Stimulated activated effector memory CD8-positive, alpha-beta T cell treated with anti-CD3 and anti-CD28 coated beads, Interleukin-12 subunit alpha, Interleukin-12 subunit beta, amount 100 ng/mL, for 72 hours (primary cell): ENCODE data around the gene LRTM2.

Experiments
- ATAC-seq: fragments of 150-1000 bp; cut with Tn5 transposase; 2 replicates; pipeline ENCODE4 v1.10.0; 2021
- DNase-seq, 2 donors: peaks; one replicate each; pipeline ENCODE4 v3.0.0; 2021 to 2022; ENCODE audit warnings: low spot score in 2 of 2
- H3K27ac Mint-ChIP-seq: one replicate; pipeline ENCODE4 v1.8.0; 2022; ENCODE audit warnings: mild to moderate bottlenecking, mixed read lengths
- H3K36me3 Mint-ChIP-seq: one replicate; pipeline ENCODE4 v1.8.0; 2022; ENCODE audit warnings: mild to moderate bottlenecking, mixed read lengths
- H3K4me1 Mint-ChIP-seq: one replicate; pipeline ENCODE4 v1.8.0; 2022; ENCODE audit warnings: mixed read lengths
- H3K4me3 Mint-ChIP-seq: one replicate; pipeline ENCODE4 v1.8.0; 2022; ENCODE audit warnings: mild to moderate bottlenecking, mixed read lengths
- H3K9me3 Mint-ChIP-seq: one replicate; pipeline ENCODE4 v1.8.0; 2022; ENCODE audit warnings: mixed read lengths

Gene LRTM2

GRCh38 chr12:1839956-1840951 lies 19.9 kb downstream of the LRTM2 start:
- Mint-ChIP-seq H3K27ac (no peak overlapping the region), H3K4me1 (peaks cover 10% of the 10 kb centered on the region)
- no peak for ATAC-seq

GRCh38 chr12:1840981-1841425 lies 20.6 kb downstream of the LRTM2 start:
- DNase-seq (no peak), ATAC-seq (no peak)
- Mint-ChIP-seq H3K36me3 (no peaks in the 10 kb centered on the region), H3K9me3 (no peaks in the 10 kb centered on the region), H3K27ac (no peak overlapping the region), H3K4me1 (peaks cover 10% of the 10 kb centered on the region), H3K4me3 (no peak overlapping the region)

More at GRCh38 chr12:1839956-1840951, 19.9 kb downstream of the LRTM2 start:
- no peak for DNase-seq
- Mint-ChIP-seq H3K9me3 (no peaks in the 10 kb centered on the region), H3K36me3 (no peaks in the 10 kb centered on the region), H3K4me3 (no peak overlapping the region)

- no peak for ATAC-seq
- H3K4me3 Mint-ChIP-seq, result no peak overlapping the region
- DNase-seq, result no peak
- peaks cover 10% of the 10 kb centered on the region for H3K4me1 Mint-ChIP-seq
- H3K36me3 Mint-ChIP-seq, result no peaks in the 10 kb centered on the region
- no peaks in the 10 kb centered on the region for H3K9me3 Mint-ChIP-seq
- peak overlapping the region; percentile 35 for H3K27ac Mint-ChIP-seq
Measured at GRCh38 chr12:1841586-1842182, 21.3 kb downstream of the LRTM2 start.

- no peaks in the 10 kb centered on the region for H3K36me3 Mint-ChIP-seq
- H3K4me3 Mint-ChIP-seq, result no peak overlapping the region
- H3K27ac Mint-ChIP-seq, result peak overlapping the region; percentile 40
- no peak for DNase-seq
- no peaks in the 10 kb centered on the region for H3K9me3 Mint-ChIP-seq
- no peak for ATAC-seq
- peaks cover 10% of the 10 kb centered on the region for H3K4me1 Mint-ChIP-seq
Measured at GRCh38 chr12:1842183-1842904, 22.0 kb downstream of the LRTM2 start.

GRCh38 chr12:1842905-1843640 lies 22.7 kb downstream of the LRTM2 start:
- DNase-seq, result no peak
- H3K4me1 Mint-ChIP-seq, result peaks cover 10% of the 10 kb centered on the region
- H3K4me3 Mint-ChIP-seq, result no peak overlapping the region
- peak overlapping the region; percentile 40 for H3K27ac Mint-ChIP-seq
- H3K9me3 Mint-ChIP-seq, result no peaks in the 10 kb centered on the region
- no peak for ATAC-seq
- H3K36me3 Mint-ChIP-seq, result no peaks in the 10 kb centered on the region

GRCh38 chr12:1843641-1844005 lies 23.3 kb downstream of the LRTM2 start:
- peaks cover 10% of the 10 kb centered on the region for H3K4me1 Mint-ChIP-seq
- ATAC-seq (no peak), DNase-seq (no peak)
- H3K9me3 Mint-ChIP-seq, result no peaks in the 10 kb centered on the region
- no peak overlapping the region for H3K4me3 Mint-ChIP-seq
- no peak overlapping the region for H3K27ac Mint-ChIP-seq
- H3K36me3 Mint-ChIP-seq, result no peaks in the 10 kb centered on the region

GRCh38 chr12:1844223-1844622 lies 23.9 kb downstream of the LRTM2 start:
- no peak for DNase-seq
- Mint-ChIP-seq H3K4me3 (no peak overlapping the region), H3K9me3 (no peaks in the 10 kb centered on the region), H3K4me1 (peaks cover 10% of the 10 kb centered on the region), H3K36me3 (no peaks in the 10 kb centered on the region), H3K27ac (no peak overlapping the region)
- ATAC-seq, result no peak

GRCh38 chr12:1844661-1845409 lies 24.5 kb downstream of the LRTM2 start:
- peaks cover 10% of the 10 kb centered on the region for H3K4me1 Mint-ChIP-seq
- H3K9me3 Mint-ChIP-seq, result no peaks in the 10 kb centered on the region
- DNase-seq, result no peak
- H3K4me3 Mint-ChIP-seq, result no peak overlapping the region
- ATAC-seq, result no peak
- H3K27ac Mint-ChIP-seq, result no peak overlapping the region
- H3K36me3 Mint-ChIP-seq, result no peaks in the 10 kb centered on the region

GRCh38 chr12:1845427-1845826 lies 25.1 kb downstream of the LRTM2 start:
- ATAC-seq, result no peak
- H3K9me3 Mint-ChIP-seq, result no peaks in the 10 kb centered on the region
- no peak overlapping the region for H3K4me3 Mint-ChIP-seq
- no peaks in the 10 kb centered on the region for H3K36me3 Mint-ChIP-seq
- no peak for DNase-seq
- no peak overlapping the region for H3K27ac Mint-ChIP-seq
- H3K4me1 Mint-ChIP-seq, result peaks cover 10% of the 10 kb centered on the region

- no peak overlapping the region for H3K4me3 Mint-ChIP-seq
- no peak overlapping the region for H3K27ac Mint-ChIP-seq
- no peaks in the 10 kb centered on the region for H3K9me3 Mint-ChIP-seq
- peaks cover 10% of the 10 kb centered on the region for H3K4me1 Mint-ChIP-seq
- no peaks in the 10 kb centered on the region for H3K36me3 Mint-ChIP-seq
- no peak for ATAC-seq
- no peak for DNase-seq
Measured at GRCh38 chr12:1845886-1846285, 25.5 kb downstream of the LRTM2 start.

- ATAC-seq (no peak), DNase-seq (no peak)
- Mint-ChIP-seq H3K4me1 (peaks cover 10% of the 10 kb centered on the region), H3K4me3 (no peak overlapping the region), H3K9me3 (no peaks in the 10 kb centered on the region), H3K27ac (peak overlapping the region; percentile 34), H3K36me3 (no peaks in the 10 kb centered on the region)
Measured at GRCh38 chr12:1846421-1847405, 26.3 kb downstream of the LRTM2 start.

- no peaks in the 10 kb centered on the region for H3K9me3 Mint-ChIP-seq
- peaks cover 6% of the 10 kb centered on the region for H3K4me1 Mint-ChIP-seq
- no peaks in the 10 kb centered on the region for H3K36me3 Mint-ChIP-seq
- ATAC-seq (no peak), DNase-seq (no peak)
- no peak overlapping the region for H3K4me3 Mint-ChIP-seq
- no peak overlapping the region for H3K27ac Mint-ChIP-seq
Measured at GRCh38 chr12:1847411-1847810, 27.0 kb downstream of the LRTM2 start.

- ATAC-seq (no peak), DNase-seq (no peak)
- Mint-ChIP-seq H3K9me3 (no peaks in the 10 kb centered on the region), H3K4me3 (no peak overlapping the region), H3K4me1 (peaks cover 6% of the 10 kb centered on the region), H3K36me3 (no peaks in the 10 kb centered on the region), H3K27ac (peak overlapping the region; percentile 48)
Measured at GRCh38 chr12:1848146-1848545, 27.8 kb downstream of the LRTM2 start.
